HCT116 (cell line): ENCODE measurements around the gene MAPK1.
"Not testable (repeated sequence)": the region's sequence is repeated elsewhere in the genome, so short reads cannot be mapped to it uniquely, and the experiment has no call there.

Source experiments
- EGR1 ChIP-seq: IDR thresholded peaks from 2 replicates; pipeline ENCODE4 v1.6.1; 2012; ENCODE audit warnings: low read depth
- EZH2 ChIP-seq: fragments of 200-600 bp; sonication (generic); IDR thresholded peaks from 2 replicates; pipeline ENCODE4 v1.6.1; 2017; ENCODE audit warnings: antibody characterized with exemption, mixed run types
- EZH2phosphoT487 ChIP-seq: fragments of 200-600 bp; IDR thresholded peaks from 2 replicates; pipeline ENCODE4 v1.6.1; 2018; ENCODE audit warnings: antibody characterized with exemption, borderline replicate concordance
- POLR2A ChIP-seq: IDR thresholded peaks from 2 replicates; pipeline ENCODE4 v1.7.0; 2011; ENCODE audit warnings: borderline replicate concordance; ENCODE audit not compliant: insufficient read depth, insufficient read length; ENCODE audit errors: extremely low read depth
- POLR2AphosphoS5 ChIP-seq: IDR thresholded peaks from 2 replicates; pipeline ENCODE4 v1.6.1; 2011; ENCODE audit warnings: mild to moderate bottlenecking, low read depth, low read length, moderate library complexity
- SRF ChIP-seq: IDR thresholded peaks from 2 replicates; pipeline ENCODE4 v1.6.1; 2012; ENCODE audit warnings: low read depth
- YY1 ChIP-seq: IDR thresholded peaks from 2 replicates; pipeline ENCODE4 v1.6.1; 2011; ENCODE audit warnings: low read length, low read depth, moderate library complexity, mild to moderate bottlenecking; ENCODE audit not compliant: insufficient replicate concordance; ENCODE audit errors: extremely low read depth
- TF ChIP-seq, protein P1 (sequence below), 3 experiments: fragments of 200-600 bp in 1 of 3; sonication (generic) in 1 of 3; IDR thresholded peaks in 2 of 3; conservative IDR thresholded peaks in 1 of 3; 2 replicates each; pipeline ENCODE4 v1.5.1; 2012 to 2017; ENCODE audit warnings: low read depth in 2 of 3, low read length in 2 of 3, antibody characterized with exemption in 1 of 3, borderline replicate concordance in 1 of 3, control low read depth in 1 of 3, mild to moderate bottlenecking in 1 of 3, mixed read lengths in 1 of 3, mixed run types in 1 of 3, moderate library complexity in 1 of 3; ENCODE audit not compliant: insufficient read depth in 1 of 3
- TF ChIP-seq, protein P2 (sequence below): IDR thresholded peaks from 2 replicates; pipeline ENCODE4 v1.6.1; 2012; ENCODE audit warnings: low read depth

DNA sequence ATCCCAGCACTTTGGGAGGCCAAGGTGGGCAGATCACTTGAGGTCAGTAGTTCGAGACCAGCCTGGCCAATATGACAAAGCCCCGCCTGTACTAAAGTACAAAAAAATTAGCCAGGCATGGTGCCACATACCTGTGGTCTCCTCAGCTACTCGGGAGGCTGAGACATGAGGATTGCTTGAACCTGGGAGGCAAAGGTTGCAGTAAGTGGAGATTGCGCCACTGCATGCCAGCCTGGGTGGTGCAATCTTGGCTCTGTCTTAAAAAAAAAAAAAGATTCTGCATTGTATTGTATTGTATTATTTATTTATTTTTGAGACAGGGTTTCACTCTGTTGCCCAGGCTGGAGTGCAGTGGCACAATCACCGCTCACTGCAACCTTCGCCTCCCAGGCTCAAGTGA, 122.5 kb downstream of the MAPK1 start:
- not testable (repeated sequence) for TF ChIP-seq POLR2AphosphoS5, EZH2phosphoT487, SRF, EZH2, POLR2A, YY1, EGR1
- TF ChIP-seq, protein P1, sequence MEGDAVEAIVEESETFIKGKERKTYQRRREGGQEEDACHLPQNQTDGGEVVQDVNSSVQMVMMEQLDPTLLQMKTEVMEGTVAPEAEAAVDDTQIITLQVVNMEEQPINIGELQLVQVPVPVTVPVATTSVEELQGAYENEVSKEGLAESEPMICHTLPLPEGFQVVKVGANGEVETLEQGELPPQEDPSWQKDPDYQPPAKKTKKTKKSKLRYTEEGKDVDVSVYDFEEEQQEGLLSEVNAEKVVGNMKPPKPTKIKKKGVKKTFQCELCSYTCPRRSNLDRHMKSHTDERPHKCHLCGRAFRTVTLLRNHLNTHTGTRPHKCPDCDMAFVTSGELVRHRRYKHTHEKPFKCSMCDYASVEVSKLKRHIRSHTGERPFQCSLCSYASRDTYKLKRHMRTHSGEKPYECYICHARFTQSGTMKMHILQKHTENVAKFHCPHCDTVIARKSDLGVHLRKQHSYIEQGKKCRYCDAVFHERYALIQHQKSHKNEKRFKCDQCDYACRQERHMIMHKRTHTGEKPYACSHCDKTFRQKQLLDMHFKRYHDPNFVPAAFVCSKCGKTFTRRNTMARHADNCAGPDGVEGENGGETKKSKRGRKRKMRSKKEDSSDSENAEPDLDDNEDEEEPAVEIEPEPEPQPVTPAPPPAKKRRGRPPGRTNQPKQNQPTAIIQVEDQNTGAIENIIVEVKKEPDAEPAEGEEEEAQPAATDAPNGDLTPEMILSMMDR (IDR thresholded peaks at IDR 0.05 in 2 of 3, conservative IDR thresholded peaks at IDR 0.05 in 1 of 3; ENCODE audit: borderline replicate concordance in 1 of 3, insufficient read depth in 1 of 3, low read depth in 2 of 3, low read length in 2 of 3): not testable (repeated sequence)
- TF ChIP-seq, protein P2, sequence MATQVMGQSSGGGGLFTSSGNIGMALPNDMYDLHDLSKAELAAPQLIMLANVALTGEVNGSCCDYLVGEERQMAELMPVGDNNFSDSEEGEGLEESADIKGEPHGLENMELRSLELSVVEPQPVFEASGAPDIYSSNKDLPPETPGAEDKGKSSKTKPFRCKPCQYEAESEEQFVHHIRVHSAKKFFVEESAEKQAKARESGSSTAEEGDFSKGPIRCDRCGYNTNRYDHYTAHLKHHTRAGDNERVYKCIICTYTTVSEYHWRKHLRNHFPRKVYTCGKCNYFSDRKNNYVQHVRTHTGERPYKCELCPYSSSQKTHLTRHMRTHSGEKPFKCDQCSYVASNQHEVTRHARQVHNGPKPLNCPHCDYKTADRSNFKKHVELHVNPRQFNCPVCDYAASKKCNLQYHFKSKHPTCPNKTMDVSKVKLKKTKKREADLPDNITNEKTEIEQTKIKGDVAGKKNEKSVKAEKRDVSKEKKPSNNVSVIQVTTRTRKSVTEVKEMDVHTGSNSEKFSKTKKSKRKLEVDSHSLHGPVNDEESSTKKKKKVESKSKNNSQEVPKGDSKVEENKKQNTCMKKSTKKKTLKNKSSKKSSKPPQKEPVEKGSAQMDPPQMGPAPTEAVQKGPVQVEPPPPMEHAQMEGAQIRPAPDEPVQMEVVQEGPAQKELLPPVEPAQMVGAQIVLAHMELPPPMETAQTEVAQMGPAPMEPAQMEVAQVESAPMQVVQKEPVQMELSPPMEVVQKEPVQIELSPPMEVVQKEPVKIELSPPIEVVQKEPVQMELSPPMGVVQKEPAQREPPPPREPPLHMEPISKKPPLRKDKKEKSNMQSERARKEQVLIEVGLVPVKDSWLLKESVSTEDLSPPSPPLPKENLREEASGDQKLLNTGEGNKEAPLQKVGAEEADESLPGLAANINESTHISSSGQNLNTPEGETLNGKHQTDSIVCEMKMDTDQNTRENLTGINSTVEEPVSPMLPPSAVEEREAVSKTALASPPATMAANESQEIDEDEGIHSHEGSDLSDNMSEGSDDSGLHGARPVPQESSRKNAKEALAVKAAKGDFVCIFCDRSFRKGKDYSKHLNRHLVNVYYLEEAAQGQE: not testable (repeated sequence)
